Kidney capillary endothelial cell (primary cell): ENCODE results near the gene FAF1.
"Not testable (repeated sequence)": the region's sequence is repeated elsewhere in the genome, so short reads cannot be mapped to it uniquely, and the experiment has no call there.

ENCODE experiments used
- DNase-seq: peaks from one replicate; pipeline ENCODE4 v3.0.0-alpha.2; 2018; ENCODE audit warnings: low spot score

Gene FAF1

DNA sequence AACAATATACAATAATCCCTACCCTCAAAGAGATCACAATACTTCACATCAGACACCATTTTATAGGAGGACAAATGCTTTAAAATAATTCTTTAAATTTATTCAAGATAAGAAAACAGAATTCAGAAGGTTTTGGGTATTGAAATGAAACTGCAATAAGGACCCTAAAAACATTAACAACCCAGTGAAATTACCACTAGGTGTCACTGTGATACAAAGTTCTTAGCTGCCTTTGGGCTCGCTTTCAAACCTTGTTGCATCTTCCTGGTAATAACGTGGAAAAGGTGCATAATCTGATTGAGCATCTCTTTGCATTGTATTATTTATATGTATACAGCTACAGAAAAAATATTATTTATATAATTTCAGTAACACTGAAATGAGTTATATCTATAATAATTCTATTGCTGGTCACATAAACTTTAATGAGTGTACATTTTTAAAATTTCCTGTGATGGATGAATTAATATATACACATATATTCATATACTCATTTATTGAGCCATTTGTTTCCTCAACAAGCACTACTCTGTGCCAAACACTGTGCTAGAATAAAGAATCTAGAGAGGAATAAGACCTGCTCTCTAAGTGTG, 185.2 kb downstream of the FAF1 start:
- peak; percentile 40 for DNase-seq

GRCh38 chr1:50766688-50767087, 193.4 kb downstream of the FAF1 start:
- DNase-seq = no peak

- not testable (repeated sequence) for DNase-seq
Observed at GRCh38 chr1:50756543-50756942, 203.5 kb downstream of the FAF1 start.

- not testable (repeated sequence) for DNase-seq
Observed at GRCh38 chr1:50754764-50755163, 205.3 kb downstream of the FAF1 start.

GRCh38 chr1:50750021-50750619, 209.9 kb downstream of the FAF1 start:
- no peak for DNase-seq

- DNase-seq = no peak
Observed at GRCh38 chr1:50747394-50747793, 212.7 kb downstream of the FAF1 start.

DNA sequence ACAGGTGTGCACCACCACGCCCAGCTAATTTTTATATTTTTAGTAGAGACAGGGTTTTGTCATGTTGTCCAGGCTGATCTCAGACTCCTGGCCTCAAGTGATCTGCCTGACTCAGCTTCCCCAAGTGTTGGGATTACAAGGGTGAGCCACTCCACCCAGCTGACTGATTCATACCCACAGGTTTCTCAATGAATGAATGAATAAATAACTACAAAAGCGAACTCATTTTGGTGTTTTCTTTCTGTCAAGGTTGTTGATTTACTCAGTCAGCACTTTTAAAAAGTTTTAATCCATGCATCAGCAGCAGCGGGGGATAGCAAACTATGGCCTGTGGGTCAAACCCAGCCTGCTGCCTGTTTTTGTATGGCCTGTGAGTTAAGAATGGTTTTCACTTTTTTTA, 217.5 kb downstream of the FAF1 start:
- no peak for DNase-seq

DNA sequence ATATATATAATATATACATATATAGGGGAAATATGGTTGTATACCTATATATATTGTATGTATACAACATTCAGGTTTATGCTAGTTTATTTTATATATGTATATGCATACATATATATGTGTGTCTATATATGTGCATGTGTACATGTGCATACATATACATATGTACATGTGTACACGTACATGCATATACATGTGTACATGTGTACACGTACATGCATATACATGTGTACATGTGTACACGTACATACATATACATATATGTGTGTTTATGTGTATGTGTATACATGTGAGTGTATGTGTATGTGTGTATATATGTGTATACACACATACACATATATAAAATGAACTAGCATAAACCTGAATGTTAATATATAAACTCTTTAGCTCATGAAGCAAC, 220.9 kb downstream of the FAF1 start:
- no peak for DNase-seq

- DNase-seq = peak; percentile 29
Observed at GRCh38 chr1:50735443-50735842, 224.6 kb downstream of the FAF1 start.

DNA sequence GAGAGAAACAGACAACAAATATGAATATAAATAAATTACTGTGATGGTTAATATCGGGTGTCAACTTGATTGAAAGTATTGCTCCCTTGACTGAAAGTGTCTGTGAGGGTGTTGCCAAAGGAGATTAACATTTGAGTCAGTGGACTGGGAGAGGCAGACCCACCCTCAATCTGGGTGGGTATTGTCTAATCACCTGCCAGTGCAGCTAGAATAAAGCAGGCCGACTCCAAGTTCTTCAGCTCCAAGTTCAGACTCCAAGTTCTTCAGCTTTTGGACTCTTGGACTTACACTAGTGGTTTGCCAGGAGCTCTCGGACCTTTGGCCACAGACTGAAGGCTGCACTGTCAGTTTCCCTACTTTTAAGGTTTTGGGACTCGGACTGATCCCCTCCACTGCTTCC, 232.5 kb downstream of the FAF1 start:
- not testable (repeated sequence) for DNase-seq

GRCh38 chr1:50724626-50725286, 235.3 kb downstream of the FAF1 start:
- DNase-seq = no peak

GRCh38 chr1:50720457-50721053, 239.5 kb downstream of the FAF1 start:
- DNase-seq = no peak

DNA sequence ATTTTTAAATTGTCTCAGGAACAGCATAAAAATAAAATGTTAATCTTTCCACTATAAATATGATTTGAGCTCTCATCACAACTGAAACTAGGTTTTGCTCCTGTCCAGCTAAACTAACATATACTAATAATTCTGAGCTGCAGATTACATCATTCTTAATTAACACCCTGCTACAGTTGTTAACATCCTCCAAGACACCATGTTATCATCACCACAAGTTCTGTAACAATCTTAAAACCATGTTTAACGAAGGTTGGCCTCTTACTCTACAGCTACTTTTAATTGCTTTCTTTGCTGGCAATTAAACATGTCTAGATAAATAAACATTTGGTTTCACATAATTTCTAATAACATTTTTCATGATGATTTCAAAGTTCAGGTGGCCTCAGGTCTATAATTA, 240.9 kb downstream of the FAF1 start:
- DNase-seq = no peak

- DNase-seq = no peak
Observed at GRCh38 chr1:50717327-50717726, 242.7 kb downstream of the FAF1 start.

GRCh38 chr1:50716455-50716854, 243.6 kb downstream of the FAF1 start:
- not testable (repeated sequence) for DNase-seq

DNA sequence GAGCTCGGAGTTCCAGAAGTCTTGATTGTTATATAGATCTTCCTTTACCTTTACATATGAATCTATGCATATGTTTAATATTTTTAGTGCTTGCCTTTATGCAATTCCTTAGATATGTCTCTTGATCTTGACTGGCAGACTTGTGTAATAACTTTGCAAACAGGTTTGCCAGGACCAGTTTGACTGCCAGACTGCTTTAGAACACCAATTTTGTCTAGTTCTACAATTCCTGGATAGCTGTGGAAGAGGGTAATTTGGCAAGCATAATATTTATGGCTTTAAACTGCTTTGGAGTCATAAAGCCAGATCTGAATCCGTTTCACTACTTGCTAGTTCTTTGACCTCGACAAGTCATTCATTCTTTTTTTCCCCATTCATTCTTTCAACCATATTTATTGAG, 250.0 kb downstream of the FAF1 start:
- DNase-seq = no peak

DNA sequence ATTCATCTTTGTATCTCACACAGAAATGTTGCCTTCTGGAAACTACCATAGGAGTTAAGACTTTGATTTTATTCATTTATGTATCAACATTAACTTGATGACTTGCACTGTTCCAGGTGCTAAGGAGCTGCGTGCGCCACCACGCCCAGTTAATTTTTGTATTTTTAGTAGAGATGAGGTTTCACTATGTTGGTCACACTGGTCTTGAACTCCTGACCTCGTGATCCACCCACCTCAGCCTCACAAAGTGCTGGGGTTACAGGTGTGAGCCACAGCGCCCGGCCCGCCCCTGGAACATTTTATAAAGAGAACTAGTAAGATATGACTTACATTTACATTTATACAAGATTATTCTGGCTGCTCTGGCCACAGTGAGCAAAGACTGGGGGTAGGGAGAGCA, 252.2 kb downstream of the FAF1 start:
- no peak for DNase-seq

DNA sequence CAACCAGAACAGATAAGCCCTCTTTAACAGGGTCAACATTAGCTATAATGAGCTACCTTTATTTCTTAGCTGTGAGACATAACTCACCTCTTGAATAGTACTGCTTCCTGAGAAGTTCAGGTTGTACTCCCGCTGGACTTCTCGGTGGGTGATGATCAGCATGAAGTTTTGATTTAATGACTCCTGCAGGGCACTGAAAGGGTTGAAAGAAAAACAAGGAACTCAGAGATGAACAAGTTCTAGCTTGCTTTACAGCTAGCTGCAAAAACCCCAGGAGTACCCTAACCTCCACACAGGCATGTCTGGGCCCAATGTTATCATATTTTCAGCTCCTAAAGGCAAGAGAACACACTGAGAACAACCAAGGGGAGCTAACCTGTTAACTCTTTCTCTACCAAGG, 254.4 kb downstream of the FAF1 start:
- DNase-seq = no peak

DNA sequence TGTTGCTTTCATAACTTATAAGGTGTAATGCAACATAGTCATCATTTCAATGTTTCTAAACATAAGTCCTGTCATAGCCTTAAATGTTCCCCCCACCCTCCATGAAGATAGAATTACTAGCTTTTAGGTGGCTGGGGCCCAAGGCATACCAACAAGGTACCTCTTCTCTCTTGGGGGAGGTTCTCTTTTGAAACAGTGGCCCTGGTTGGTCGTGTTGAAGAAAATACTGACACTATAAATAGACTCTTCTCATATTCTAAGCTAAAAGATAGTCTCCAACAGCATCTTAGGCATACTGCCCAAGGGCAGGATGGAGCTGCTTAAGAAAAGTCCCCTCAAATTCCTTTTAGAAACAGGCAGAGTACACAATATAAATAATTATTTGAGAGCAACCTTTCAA, 255.0 kb downstream of the FAF1 start:
- no peak for DNase-seq

GRCh38 chr1:50704126-50704525, 255.9 kb downstream of the FAF1 start:
- peak; percentile 33 for DNase-seq

DNA sequence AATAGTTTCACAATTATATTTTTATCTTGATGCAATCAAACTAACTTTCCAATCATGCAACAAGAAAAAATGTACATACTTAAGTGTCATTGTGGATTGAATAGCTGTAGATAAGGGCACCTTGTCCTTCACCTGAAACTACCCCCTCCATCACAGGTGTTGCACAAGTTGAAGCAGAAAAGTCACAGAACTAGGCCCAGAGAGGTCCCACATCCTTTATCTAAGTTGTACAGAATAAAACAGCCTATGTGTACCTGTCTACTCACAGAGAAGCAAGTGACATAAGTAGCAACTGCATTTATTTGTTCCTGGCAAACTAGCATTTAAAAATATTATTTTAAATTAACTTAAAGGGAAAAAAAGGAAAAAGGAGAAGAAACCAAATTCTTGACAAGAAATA, 256.8 kb downstream of the FAF1 start:
- no peak for DNase-seq

DNA sequence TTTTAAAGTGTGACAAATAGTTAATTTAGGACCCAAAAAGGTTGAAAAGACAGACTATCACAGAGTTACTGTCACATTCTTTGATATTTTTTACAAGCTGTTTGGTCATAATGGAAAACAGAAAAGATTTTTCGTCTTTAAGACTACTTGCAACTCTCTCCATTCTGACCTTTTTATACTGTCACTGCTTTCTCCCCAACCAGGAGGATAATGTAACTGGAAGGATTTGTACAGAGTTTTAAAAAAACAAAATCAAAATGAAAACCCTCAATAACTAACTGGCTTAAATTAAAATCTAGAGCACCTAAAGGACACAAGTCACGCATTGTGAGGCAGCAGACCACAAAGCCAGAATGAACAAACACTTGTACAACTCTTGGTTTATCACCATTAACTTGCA, 257.7 kb downstream of the FAF1 start:
- DNase-seq = no peak

GRCh38 chr1:50701706-50702317, 258.3 kb downstream of the FAF1 start:
- no peak for DNase-seq
